Activated T-cell treated with anti-CD3 and anti-CD28 coated beads, Interleukin-2, amount 50 U/mL, for 1 hour (primary cell): ENCODE results near the gene KIF1B.
A peak's percentile ranks its signal among the peaks of the same experiment; 100 is the strongest.

Experiments used
- DNase-seq: peaks from one replicate; pipeline ENCODE4 v3.0.0-alpha.2; 2020

The KIF1B gene, protein sequence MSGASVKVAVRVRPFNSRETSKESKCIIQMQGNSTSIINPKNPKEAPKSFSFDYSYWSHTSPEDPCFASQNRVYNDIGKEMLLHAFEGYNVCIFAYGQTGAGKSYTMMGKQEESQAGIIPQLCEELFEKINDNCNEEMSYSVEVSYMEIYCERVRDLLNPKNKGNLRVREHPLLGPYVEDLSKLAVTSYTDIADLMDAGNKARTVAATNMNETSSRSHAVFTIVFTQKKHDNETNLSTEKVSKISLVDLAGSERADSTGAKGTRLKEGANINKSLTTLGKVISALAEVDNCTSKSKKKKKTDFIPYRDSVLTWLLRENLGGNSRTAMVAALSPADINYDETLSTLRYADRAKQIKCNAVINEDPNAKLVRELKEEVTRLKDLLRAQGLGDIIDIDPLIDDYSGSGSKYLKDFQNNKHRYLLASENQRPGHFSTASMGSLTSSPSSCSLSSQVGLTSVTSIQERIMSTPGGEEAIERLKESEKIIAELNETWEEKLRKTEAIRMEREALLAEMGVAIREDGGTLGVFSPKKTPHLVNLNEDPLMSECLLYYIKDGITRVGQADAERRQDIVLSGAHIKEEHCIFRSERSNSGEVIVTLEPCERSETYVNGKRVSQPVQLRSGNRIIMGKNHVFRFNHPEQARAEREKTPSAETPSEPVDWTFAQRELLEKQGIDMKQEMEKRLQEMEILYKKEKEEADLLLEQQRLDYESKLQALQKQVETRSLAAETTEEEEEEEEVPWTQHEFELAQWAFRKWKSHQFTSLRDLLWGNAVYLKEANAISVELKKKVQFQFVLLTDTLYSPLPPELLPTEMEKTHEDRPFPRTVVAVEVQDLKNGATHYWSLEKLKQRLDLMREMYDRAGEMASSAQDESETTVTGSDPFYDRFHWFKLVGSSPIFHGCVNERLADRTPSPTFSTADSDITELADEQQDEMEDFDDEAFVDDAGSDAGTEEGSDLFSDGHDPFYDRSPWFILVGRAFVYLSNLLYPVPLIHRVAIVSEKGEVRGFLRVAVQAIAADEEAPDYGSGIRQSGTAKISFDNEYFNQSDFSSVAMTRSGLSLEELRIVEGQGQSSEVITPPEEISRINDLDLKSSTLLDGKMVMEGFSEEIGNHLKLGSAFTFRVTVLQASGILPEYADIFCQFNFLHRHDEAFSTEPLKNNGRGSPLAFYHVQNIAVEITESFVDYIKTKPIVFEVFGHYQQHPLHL (N-terminal part only)

DNA sequence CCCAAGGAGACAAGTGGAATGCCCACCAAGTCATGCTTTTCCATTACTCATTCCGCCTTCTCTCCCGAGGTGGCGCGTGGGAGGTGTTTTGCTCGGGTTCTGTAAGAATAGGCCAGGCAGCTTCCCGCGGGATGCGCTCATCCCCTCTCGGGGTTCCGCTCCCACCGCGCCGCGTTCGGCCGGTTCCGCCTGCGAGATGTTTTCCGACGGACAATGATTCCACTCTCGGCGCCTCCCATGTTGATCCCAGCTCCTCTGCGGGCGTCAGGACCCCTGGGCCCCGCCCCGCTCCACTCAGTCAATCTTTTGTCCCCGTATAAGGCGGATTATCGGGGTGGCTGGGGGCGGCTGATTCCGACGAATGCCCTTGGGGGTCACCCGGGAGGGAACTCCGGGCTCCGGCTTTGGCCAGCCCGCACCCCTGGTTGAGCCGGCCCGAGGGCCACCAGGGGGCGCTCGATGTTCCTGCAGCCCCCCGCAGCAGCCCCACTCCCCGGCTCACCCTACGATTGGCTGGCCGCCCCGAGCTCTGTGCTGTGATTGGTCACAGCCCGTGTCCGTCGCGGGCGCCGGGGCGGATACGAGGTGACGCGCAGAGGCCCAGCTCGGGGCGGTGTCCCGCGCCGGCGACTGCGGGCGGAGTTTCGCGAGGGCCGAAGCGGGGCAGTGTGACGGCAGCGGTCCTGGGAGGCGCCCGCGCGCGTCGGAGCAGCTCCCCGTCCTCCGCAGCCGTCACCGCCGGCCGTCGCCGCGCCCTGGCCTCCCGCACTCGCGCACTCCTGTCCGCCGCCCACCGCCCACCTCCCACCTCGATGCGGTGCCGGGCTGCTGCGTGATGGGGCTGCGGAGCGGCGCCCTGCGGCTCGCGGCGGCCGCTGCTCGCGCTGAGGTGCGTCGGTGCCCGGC is at the start of gene KIF1B:
TSS of gene KIF1B (plus strand) at position 666 of the 906 bp plus-strand sequence. CDS start 21,759 bp downstream, outside the sequence.
- peak; percentile 96 for DNase-seq

DNA sequence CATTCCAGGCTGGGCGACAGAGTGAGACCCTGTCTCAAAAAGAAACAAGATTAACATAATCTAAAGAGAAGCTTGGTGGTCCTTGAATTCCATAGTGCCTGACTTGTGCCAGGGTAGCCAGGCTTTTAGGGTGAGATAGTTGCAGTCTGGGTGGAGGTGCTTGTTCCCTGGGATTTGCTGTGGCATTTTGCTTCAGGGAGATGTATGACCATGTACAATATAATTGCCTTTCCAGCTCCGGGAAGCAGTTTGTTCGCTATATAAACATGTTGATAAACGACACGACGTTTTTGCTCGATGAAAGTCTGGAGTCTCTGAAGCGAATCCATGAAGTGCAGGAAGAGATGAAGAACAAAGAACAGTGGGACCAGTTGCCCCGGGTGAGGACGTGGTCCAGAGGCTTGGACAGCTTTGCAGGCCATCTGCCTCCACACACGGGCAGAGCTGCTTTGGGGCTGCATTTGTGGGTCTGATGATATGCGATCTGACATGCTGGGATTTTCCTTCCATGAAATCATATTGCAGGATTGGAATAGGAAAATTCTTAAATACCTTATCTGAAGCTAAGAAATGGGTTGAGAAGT is 49.4 kb upstream of the KIF1B start:
- DNase-seq, result no peak

DNA sequence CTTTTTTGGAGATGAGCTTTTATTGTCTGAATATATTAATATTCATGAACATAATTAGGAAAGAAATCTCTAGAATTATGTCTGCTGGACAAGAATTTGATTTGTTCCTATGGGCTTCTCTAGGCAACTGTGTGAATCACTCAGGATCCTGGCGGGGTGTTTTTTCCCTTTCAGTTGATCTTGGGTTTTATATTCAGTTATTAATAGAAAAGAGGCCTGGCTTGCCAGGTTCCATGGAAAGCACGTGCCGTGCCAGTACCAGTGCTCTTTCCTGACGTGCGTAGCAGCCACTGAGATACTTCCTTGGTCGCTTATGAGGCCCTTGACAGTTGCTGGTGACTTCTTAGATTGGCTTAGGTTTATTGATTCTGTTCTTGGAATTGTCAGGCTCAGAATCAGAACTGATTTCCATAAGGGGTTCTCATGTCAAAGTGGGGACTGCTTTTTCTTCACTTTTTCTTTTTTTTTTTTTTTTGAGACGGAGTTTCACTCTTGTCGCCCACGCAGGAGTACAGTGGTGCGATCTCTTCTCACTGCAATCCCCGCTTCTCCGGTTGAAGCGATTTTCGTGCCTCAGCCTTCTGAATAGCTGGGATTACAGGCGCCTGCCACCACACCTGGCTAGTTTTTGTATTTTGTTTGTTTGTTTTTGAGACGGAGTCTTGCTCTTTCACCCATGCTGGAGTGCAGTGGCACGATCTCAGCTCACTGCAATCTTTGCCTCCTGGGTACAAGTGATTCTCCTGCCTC is 48.7 kb upstream of the KIF1B start:
- DNase-seq, result no peak

DNA sequence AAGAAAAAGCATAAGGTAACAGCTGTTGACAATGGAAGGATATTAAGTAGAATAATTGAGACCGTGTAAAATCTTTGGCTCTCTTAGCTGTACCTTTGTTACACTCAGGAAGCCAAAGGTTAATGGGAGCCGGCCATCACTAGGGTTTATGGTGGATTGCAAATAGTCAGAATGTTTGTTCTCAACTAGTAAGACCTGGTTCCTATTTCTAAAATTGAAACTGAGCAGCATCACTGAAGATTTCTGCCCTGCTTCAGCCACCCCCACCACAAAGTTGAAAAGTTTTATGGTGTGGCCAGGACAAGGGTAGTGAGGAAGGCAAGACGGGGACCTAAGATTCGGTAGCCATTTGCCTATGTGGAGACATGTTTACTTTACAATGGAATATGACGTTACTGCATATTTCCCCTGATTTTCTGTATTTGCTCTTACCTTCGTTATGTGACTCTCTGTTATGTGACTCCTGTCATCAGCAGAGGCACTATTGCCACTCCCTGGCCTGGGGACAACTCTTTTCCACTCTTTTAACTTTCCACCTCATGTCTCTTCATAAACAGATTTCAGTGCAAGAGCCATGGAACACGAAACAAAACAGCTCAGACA is 41.4 kb upstream of the KIF1B start:
- DNase-seq, result no peak

DNA sequence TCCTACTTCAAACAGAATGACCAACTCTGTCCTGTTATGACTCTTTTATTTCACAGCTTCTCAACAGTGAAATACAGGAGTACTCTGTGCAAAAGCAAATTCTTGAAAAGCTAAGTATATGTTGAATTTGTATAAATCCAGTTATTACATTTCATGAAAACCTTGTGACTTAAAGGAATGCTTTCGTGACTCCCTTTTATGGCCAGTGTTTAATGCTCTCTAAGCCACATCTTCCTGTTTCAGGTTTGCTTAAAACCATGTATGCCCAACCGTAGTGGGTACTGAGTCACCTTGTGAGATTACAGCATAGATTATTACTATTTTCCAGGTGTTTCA is 40.2 kb upstream of the KIF1B start:
- DNase-seq, result no peak

DNA sequence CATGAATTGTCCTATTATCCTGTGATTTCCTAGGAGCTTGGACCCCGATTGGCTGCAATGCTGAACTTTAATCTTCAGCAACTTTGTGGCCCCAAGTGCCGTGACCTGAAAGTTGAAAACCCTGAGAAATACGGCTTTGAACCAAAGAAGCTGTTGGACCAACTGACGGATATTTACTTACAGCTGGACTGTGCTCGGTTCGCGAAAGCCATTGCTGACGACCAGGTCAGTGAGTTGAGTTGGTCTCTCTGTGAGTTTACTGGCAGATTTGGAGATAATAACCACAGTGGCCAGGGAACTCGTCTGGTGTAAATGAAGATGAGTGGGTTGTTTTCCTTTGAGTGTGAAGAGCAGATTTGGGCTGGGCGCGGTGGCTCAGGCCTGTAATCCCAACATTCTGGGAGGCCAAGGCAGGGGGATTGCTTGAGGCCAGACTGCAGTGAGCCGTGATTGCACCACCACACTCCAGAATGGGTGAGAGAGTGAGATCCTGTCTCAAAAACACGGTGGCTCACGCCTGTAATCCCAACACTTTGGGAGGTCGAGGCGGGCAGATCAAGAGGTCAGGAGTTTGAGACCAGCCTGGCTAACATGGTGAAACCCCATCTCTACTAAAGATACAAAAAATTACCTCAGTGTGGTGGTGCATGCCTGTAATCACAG is 39.1 kb upstream of the KIF1B start:
- no peak for DNase-seq

DNA sequence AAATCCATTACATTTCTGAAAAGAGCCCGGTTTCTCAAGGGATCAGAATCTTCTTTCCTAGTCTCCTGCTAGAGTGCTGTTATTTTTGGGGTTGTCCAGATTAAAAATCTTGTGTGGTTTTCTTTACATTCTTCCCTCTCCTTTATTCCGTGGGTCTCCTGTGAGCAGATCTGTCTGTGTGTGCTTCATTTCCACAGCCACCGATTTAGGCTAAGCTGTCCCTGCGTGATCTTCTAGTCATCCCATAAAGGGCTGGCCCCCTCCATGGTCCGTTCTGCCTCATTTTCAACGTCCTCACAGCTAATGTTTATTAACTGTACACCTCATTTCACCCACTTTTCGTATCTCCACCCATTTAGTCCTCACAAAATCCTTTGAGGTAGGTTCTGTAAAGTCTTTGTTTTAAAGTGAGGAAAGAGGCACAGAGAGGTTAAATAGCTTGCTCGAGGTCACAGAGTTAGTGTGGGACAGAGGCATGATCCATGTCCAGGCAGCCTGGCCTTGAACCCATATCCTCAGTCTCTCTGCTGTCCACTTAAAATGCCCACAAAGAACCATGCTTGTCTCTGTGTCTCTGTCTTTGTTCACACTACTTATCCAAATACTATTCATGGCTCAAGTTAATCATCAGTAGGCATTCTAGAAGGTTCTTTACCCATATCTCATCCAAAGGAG is 38.2 kb upstream of the KIF1B start:
- no peak for DNase-seq

DNA sequence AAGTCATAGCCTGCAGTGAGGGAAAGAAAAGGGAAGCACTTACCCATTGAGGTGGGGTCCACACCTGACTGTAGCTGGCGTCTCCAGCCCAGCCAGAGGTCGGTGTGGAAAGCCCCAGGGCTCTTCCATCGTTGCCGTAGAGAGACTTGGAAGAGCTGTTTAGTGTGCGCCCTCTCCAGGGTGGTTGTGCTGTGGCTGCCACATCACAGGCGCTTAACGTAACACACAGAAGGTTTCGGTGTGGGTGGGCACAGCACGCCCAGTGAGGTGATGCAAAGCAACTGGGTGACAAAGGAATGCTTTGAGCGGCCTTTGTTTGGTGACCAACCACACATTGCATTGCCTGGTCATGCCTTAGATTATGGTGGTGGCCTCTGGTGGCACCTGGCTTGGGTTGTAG is 36.8 kb upstream of the KIF1B start:
- DNase-seq, result no peak

DNA sequence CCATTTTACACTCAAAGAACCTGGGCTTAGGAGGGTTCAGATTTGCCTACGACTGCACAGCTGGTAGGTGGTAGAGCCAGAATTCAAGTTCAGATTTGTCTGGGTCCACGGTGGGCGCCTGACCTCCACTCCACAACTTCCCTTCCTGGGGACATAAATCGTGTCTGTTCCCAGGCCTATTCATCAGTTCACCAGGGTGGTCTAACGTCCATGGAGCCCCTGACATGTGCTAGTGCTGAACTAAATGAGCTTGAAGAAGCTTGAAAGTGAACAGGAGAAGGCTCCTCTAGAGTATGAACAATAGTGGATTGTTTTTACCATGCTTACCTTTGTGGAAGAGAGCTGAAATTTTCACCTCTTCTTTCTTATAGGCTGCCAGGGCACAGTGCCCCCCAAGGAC is 32.5 kb upstream of the KIF1B start:
- DNase-seq, result no peak

DNA sequence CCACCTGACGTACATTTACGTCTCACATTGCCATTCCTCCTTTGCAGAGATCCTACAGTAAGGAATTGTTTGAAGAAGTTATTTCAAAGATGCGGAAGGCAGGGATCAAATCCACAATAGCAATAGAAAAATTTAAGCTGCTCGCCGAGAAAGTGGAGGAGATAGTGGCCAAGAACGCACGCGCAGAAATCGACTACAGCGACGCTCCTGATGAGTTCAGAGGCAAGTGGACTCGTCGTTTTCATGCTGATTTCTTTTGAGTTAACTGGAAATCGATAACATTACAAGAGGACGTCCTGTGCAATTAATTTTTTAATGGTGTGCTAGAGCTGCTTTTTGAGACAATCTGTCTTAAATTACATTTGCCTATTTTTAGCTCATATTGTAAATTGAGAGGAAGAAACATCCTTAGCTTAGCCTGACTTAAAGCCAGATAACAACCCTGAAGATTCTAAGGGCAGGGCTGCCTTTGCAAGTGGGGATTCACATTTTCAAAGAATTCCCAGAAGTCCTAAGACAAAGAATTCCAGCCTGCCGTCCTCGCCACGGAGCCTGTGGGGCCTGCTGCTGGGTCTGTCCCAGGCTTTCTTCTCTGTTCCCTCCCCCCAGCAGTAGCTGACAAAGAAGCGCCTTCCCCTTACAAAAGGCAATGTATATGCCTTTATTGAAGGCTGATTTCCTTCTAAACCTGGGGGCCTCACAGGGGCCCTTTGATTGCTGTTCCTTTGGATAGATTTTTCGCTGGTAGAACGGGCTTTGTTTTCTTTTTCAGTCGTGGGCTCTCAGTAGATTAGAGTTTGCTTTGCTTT is 31.6 kb upstream of the KIF1B start:
- DNase-seq, result no peak

DNA sequence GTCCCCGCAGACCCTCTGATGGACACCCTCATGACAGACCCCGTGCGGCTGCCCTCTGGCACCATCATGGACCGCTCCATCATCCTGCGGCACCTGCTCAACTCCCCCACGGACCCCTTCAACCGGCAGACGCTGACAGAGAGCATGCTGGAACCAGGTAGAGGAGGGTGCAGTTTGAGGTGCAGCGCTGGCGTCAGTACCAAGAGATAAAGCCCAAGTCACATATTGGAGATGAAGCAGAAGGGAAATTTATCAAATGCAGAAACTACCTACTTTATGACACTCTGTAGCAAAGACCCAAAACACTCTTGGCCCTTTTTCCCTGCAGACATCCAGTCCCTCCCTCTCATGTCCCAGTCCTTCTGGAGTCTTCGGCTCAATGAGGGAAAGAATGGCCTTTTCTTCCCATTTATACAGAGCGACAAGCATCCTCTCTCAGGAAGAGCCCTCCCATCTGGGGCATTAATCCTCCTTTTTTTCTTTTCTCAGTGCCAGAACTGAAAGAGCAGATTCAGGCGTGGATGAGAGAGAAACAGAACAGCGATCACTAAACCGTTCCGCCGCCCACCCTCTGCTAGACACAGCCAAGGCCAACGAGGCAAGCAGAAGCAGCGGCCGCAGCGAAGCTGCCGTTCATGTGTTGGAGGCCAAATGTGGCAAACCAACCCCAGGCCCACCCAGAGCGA is 30.8 kb upstream of the KIF1B start:
- no peak for DNase-seq

DNA sequence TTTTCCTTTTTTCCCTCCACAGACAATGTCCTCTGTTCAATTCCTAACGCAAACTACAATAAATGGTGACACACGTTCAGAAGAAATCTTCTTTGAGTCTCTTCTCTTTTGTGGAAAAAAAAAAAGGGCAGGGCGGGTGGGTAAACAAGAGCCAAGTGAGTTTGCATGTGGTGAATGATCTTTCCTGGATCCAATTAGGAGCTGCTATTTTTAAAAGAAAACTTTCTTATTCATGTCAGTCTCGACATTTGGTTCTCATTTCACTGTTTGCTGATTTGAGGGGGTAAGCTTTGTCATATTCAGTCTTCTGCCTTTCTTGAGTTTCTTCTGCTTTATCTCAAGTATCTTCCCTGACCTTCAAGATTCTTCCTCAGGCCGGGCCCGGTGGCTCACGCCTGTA is 29.2 kb upstream of the KIF1B start:
- no peak for DNase-seq

DNA sequence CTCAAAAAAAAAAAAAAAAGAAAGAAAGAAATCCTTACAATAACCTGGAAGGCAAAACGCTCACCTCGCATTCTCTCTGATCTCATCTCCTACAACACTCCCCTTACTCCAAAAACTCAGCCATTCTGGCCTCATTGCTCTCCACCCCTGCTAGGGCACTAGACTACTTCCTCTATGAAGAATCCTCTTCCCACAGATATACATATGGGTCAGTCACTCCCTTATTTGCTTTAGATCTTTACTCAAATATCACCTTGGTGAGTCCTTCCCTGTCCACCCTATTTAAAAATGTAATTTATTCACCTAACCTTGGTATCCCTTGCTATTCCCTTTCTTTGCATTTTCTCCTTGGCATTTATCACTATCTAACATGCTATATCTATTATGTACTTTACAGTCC is 24.6 kb upstream of the KIF1B start:
- DNase-seq, result no peak

DNA sequence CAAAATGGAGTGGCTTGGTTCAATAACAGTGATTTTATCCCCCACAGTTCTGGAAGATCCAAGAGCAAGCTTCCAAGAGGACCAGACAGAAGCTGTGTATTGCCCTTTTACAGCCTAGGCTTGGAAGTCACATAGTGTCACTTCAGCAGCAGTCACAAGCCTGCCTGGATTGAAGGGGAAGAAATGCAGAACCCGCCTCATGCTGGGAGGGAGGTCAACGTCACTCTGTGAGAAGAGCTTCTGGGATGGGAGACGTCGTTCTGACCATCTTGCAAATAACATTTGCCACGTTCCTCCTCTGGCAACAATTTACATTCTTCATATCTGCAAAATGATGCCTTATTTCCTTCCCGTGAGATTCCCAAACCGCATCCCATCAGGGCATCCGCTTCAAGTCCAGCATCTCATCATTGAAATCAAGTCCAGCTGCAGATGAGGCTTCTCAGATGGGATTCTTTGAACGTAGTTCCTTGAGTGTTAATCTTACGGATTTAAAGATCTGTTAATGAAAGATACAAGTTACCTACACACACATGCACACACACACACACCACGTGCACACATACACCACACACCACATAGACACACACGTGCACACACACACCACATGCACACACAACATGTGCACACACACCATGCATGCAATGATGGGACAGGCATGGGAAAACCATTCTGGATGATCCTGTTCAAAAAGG is 23.9 kb upstream of the KIF1B start:
- no peak for DNase-seq

DNA sequence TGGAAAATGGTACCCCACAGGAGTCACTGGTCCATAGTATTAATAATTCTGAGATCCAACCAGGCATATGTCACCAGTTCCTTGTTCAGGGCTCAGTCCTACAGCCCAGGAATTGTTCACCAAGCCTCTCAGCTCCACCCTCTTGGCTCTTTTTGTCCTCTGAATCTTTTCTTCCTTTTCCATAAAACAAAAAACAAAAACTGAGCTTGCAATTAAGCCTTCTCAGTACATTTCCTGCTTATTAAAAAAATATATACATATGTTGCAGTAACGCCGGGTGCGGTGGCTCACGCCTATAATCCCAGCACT is 23.4 kb upstream of the KIF1B start:
- no peak for DNase-seq

DNA sequence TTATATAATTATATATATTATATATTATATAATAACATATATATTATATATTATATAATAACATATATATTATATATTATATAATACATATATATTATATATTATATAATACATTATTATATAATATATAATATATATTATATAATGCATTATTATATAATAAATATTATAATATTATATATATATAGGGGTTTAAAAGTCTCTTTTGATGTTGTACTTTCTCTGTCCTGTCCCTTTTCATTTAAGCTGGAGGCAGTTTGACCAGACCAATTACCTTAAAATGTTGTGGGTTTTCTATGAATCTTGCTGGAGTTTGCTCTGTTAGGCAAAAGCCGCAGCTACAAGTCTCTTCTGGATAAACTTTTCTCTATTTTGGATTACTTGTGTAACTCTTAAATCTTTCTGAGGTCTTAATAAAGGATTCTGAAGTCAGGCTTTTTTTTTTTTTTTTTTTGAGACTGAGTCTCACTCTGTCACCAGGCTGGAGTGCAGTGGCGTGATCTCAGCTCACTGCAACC is 22.2 kb upstream of the KIF1B start:
- DNase-seq, result no peak

DNA sequence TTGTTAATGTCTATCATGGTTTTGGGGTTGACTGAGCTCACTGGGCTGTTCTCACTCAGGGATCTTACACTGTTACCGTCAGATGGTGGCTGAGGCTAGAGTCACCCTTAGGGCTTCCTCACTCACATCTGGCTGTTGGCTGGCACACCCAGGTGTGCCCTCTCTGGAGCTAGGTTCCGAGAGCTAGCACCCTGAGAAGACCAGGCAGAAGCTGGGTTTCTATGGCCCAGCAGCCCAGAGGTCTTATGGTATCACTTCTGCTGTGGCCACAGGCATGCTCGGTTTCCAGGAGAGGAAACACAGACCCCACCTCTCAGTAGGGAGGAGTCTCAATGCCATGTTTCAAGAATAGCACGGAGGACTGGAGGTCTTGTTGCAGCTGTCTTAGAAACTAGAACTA is 20.7 kb upstream of the KIF1B start:
- DNase-seq, result no peak

DNA sequence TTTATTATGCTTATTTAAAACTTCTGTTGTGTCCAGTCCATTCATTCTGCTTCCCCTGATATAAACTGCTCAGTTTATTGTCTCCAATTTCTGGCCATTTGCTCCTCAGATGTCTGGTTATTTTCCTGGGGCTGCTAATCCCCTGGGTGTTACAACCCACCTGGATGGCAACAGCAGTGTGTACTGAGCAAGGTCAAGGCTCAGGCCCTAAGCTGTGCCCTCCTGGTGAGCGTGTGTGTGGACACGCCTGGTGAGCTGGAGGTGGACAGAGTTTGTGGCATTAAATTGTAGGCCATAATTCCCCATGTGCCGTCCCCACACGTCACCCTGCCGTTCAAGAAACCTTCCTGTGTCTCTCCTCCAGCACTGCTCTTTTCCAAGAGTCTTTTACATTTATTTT is 18.1 kb upstream of the KIF1B start:
- no peak for DNase-seq
